Astrocyte of the cerebellum (primary cell): ENCODE data around the gene STH.

ENCODE experiments used
- DNase-seq: peaks from one replicate; pipeline ENCODE4 v3.0.0-alpha.2; 2011; ENCODE audit warnings: low read depth
- H3K4me3 ChIP-seq: 2 replicates; pipeline ENCODE4 v1.5.1; 2011; ENCODE audit warnings: mild to moderate bottlenecking, low read depth, low read length, moderate library complexity
- in situ Hi-C: cut with HindIII; loops from 2 replicates; pipeline ENCODE4 v1.10.0; 2017; ENCODE audit warnings: low sequenced_read_pairs
- TF ChIP-seq, protein P1 (sequence below): IDR thresholded peaks from 2 replicates; pipeline ENCODE4 v1.5.1; 2012; ENCODE audit warnings: low read length, low read depth, moderate library complexity, mild to moderate bottlenecking; ENCODE audit errors: missing control alignments

STH gene

DNA sequence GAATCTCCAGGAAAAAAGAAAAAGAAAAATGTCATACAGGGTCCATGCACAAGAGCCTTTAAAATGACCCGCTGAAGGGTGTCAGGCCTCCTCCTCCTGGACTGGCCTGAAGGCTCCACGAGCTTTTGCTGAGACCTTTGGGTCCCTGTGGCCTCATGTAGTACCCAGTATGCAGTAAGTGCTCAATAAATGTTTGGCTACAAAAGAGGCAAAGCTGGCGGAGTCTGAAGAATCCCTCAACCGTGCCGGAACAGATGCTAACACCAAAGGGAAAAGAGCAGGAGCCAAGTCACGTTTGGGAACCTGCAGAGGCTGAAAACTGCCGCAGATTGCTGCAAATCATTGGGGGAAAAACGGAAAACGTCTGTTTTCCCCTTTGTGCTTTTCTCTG lies 845 bp downstream of the STH start:
- no peak overlapping the region for H3K4me3 ChIP-seq
- TF ChIP-seq, protein P1, sequence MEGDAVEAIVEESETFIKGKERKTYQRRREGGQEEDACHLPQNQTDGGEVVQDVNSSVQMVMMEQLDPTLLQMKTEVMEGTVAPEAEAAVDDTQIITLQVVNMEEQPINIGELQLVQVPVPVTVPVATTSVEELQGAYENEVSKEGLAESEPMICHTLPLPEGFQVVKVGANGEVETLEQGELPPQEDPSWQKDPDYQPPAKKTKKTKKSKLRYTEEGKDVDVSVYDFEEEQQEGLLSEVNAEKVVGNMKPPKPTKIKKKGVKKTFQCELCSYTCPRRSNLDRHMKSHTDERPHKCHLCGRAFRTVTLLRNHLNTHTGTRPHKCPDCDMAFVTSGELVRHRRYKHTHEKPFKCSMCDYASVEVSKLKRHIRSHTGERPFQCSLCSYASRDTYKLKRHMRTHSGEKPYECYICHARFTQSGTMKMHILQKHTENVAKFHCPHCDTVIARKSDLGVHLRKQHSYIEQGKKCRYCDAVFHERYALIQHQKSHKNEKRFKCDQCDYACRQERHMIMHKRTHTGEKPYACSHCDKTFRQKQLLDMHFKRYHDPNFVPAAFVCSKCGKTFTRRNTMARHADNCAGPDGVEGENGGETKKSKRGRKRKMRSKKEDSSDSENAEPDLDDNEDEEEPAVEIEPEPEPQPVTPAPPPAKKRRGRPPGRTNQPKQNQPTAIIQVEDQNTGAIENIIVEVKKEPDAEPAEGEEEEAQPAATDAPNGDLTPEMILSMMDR, result no peak
- in situ Hi-C loops, result loop anchor here (5.0 kb wide), 1 partner anchor 67 kb away; no protein-coding TSS in a partner anchor
- no peak for DNase-seq

DNA sequence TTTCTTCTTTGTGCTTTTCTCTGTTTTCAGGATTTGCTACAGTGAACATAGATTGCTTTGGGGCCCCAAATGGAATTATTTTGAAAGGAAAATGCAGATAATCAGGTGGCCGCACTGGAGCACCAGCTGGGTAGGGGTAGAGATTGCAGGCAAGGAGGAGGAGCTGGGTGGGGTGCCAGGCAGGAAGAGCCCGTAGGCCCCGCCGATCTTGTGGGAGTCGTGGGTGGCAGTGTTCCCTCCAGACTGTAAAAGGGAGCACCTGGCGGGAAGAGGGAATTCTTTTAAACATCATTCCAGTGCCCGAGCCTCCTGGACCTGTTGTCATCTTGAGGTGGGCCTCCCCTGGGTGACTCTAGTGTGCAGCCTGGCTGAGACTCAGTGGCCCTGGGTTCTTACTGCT lies 1.2 kb downstream of the STH start:
- TF ChIP-seq, protein P1, result no peak
- in situ Hi-C loops, result no loop called here

DNA sequence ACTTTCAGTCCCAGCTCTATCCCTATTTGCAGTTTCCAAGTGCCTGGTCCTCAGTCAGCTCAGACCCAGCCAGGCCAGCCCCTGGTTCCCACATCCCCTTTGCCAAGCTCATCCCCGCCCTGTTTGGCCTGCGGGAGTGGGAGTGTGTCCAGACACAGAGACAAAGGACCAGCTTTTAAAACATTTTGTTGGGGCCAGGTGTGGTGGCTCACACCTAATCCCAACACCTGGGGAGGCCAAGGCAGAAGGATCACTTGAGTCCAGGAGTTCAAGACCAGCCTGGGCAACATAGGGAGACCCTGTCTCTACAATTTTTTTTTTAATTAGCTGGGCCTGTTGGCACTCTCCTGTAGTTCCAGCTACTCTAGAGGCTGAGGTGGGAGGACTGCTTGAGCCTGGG lies 1.7 kb downstream of the STH start:
- in situ Hi-C loops, result no loop called here
- TF ChIP-seq, protein P1, result no peak
- no peak for DNase-seq

More for the DNA sequence above, 1.2 kb downstream of the STH start:
- no peak for DNase-seq
- no peak overlapping the region for H3K4me3 ChIP-seq

DNA sequence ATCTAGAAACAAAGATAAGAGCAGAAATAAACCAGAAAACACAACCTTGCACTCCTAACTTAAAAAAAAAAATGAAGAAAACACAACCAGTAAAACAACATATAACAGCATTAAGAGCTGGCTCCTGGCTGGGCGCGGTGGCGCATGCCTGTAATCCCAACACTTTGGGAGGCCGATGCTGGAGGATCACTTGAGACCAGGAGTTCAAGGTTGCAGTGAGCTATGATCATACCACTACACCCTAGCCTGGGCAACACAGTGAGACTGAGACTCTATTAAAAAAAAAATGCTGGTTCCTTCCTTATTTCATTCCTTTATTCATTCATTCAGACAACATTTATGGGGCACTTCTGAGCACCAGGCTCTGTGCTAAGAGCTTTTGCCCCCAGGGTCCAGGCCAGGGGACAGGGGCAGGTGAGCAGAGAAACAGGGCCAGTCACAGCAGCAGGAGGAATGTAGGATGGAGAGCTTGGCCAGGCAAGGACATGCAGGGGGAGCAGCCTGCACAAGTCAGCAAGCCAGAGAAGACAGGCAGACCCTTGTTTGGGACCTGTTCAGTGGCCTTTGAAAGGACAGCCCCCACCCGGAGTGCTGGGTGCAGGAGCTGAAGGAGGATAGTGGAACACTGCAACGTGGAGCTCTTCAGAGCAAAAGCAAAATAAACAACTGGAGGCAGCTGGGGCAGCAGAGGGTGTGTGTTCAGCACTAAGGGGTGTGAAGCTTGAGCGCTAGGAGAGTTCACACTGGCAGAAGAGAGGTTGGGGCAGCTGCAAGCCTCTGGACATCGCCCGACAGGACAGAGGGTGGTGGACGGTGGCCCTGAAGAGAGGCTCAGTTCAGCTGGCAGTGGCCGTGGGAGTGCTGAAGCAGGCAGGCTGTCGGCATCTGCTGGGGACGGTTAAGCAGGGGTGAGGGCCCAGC lies 2.6 kb downstream of the STH start:
- in situ Hi-C loops, result no loop called here
- no peak for DNase-seq
- H3K4me3 ChIP-seq, result no peak overlapping the region
- TF ChIP-seq, protein P1, result no peak

More for the DNA sequence above, 1.7 kb downstream of the STH start:
- H3K4me3 ChIP-seq, result no peak overlapping the region

DNA sequence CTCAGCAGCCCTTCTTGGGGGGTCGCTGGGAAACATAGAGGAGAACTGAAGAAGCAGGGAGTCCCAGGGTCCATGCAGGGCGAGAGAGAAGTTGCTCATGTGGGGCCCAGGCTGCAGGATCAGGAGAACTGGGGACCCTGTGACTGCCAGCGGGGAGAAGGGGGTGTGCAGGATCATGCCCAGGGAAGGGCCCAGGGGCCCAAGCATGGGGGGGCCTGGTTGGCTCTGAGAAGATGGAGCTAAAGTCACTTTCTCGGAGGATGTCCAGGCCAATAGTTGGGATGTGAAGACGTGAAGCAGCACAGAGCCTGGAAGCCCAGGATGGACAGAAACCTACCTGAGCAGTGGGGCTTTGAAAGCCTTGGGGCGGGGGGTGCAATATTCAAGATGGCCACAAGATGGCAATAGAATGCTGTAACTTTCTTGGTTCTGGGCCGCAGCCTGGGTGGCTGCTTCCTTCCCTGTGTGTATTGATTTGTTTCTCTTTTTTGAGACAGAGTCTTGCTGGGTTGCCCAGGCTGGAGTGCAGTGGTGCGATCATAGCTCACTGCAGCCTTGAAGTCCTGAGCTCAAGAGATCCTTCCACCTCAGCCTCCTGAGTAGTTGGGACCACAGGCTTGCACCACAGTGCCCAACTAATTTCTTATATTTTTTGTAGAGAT lies 3.4 kb downstream of the STH start:
- in situ Hi-C loops, result no loop called here
- no peak overlapping the region for H3K4me3 ChIP-seq
- TF ChIP-seq, protein P1, result peak; percentile 85
- DNase-seq, result peak; percentile 32

DNA sequence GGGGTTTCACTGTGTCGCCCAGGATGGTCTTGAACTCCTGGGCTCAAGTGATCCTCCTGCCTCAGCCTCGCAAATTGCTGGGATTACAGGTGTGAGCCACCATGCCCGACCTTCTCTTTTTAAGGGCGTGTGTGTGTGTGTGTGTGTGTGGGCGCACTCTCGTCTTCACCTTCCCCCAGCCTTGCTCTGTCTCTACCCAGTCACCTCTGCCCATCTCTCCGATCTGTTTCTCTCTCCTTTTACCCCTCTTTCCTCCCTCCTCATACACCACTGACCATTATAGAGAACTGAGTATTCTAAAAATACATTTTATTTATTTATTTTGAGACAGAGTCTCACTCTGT lies 3.9 kb downstream of the STH start:
- in situ Hi-C loops, result no loop called here
- no peak for DNase-seq
- no peak overlapping the region for H3K4me3 ChIP-seq
- TF ChIP-seq, protein P1, result no peak
